Activated naive CD4-positive, alpha-beta T cell treated with anti-CD3 and anti-CD28 coated beads for 36 hours (primary cell): ENCODE data around the gene MYMX. TPM values are rescaled to one million over a fixed set of nuclear protein-coding genes. Genes with fewer than 3 reads are reported as not detected.

Experiments
- CTCF ChIA-PET: fragments of 350-600 bp; sonication (Branson Sonifier 250); formaldehyde crosslinking; loops from one replicate; lab custom pipeline; 2021; ENCODE audit warnings: antibody characterized with exemption; lab: Charles Lee
- DNase-seq: peaks from one replicate; pipeline ENCODE4 v3.0.0-alpha.2; 2020
- H3K27ac Mint-ChIP-seq: one replicate; pipeline ENCODE4 v1.8.0; 2021; ENCODE audit warnings: mild to moderate bottlenecking, mixed read lengths
- H3K27me3 Mint-ChIP-seq: one replicate; pipeline ENCODE4 v1.8.0; 2021; ENCODE audit warnings: low read depth, mixed read lengths
- H3K36me3 Mint-ChIP-seq: one replicate; pipeline ENCODE4 v1.8.0; 2021; ENCODE audit warnings: low read depth, mixed read lengths
- H3K4me1 Mint-ChIP-seq: one replicate; pipeline ENCODE4 v1.8.0; 2021; ENCODE audit warnings: low read depth, mixed read lengths
- H3K4me3 Mint-ChIP-seq: one replicate; pipeline ENCODE4 v1.8.0; 2021; ENCODE audit warnings: mild to moderate bottlenecking, moderate library complexity, mixed read lengths
- H3K9me3 Mint-ChIP-seq: one replicate; pipeline ENCODE4 v1.8.0; 2021; ENCODE audit warnings: mixed read lengths
- intact Hi-C: fragments of 100-400 bp; cut with micrococcal nuclease; formaldehyde crosslinking; loops from one replicate; pipeline ENCODE4 v1.15.1; 2023
- total RNA-seq, 2 experiments: library from RNA; stranded (reverse); gene quantifications; one replicate each; pipeline ENCODE4 v1.2.3, GENCODE V29; 2021

Gene MYMX
- total RNA-seq, 2 experiments from 2014 or later = not detected

GRCh38 chr6:44265007-44265721 is 48.4 kb downstream of the MYMX start, which contains the start of gene NFKBIE:
Gene NFKBIE (minus strand): TSS chr6:44265551. CDS start chr6:44265346, 205 bp downstream.
- H3K4me3 Mint-ChIP-seq = peak within 1 kb of the TSS; percentile 96
- H3K4me1 Mint-ChIP-seq = peaks cover 55% of the 10 kb centered on the region
- CTCF ChIA-PET = interaction anchor here (0.7 to 5.0 kb wide), 5 partner anchors 10 to 167 kb away, joined by 3 to 164 read pairs (median 4); partner anchors contain the start of gene HSP90AB1
- intact Hi-C loops = loop anchor here (1.0 kb wide), 9 partner anchors 8 to 492 kb away; partner anchors contain the start of genes AARS2, CDC5L and SLC35B2
- peaks cover 12% of the 10 kb centered on the region for H3K36me3 Mint-ChIP-seq
- H3K9me3 Mint-ChIP-seq = no peaks in the 10 kb centered on the region
- H3K27ac Mint-ChIP-seq = peak within 1 kb of the TSS; percentile 95
- peaks cover 17% of the 10 kb centered on the region for H3K27me3 Mint-ChIP-seq
- DNase-seq = peak; percentile 97

GRCh38 chr6:44265722-44266233 is 49.1 kb downstream of the MYMX start:
- intact Hi-C loops = loop anchor here (1.0 kb wide), 9 partner anchors 8 to 492 kb away; partner anchors contain the start of genes AARS2, CDC5L and SLC35B2
- Mint-ChIP-seq H3K4me1 (peaks cover 56% of the 10 kb centered on the region), H3K9me3 (no peaks in the 10 kb centered on the region), H3K27ac (peak overlapping the region; percentile 78), H3K36me3 (peaks cover 12% of the 10 kb centered on the region), H3K27me3 (peaks cover 18% of the 10 kb centered on the region), H3K4me3 (peak overlapping the region; percentile 96)
- no peak for DNase-seq
- CTCF ChIA-PET = interaction anchor here (4.4 to 5.0 kb wide), 3 partner anchors 39 to 70 kb away, joined by 41 to 164 read pairs (median 108); partner anchors contain the start of gene AARS2

GRCh38 chr6:44266347-44266746 is 49.6 kb downstream of the MYMX start:
- peaks cover 53% of the 10 kb centered on the region for H3K4me1 Mint-ChIP-seq
- peak overlapping the region; percentile 19 for H3K4me3 Mint-ChIP-seq
- H3K36me3 Mint-ChIP-seq = peaks cover 8% of the 10 kb centered on the region
- CTCF ChIA-PET = interaction anchor here (0.8 to 5.0 kb wide), 12 partner anchors 9 to 97 kb away, joined by 3 to 164 read pairs (median 14); partner anchors contain the start of genes AARS2 and SPATS1
- intact Hi-C loops = no loop called here
- peak; percentile 39 for DNase-seq
- peak overlapping the region; percentile 15 for H3K27ac Mint-ChIP-seq
- no peaks in the 10 kb centered on the region for H3K9me3 Mint-ChIP-seq
- H3K27me3 Mint-ChIP-seq = peaks cover 22% of the 10 kb centered on the region

DNA sequence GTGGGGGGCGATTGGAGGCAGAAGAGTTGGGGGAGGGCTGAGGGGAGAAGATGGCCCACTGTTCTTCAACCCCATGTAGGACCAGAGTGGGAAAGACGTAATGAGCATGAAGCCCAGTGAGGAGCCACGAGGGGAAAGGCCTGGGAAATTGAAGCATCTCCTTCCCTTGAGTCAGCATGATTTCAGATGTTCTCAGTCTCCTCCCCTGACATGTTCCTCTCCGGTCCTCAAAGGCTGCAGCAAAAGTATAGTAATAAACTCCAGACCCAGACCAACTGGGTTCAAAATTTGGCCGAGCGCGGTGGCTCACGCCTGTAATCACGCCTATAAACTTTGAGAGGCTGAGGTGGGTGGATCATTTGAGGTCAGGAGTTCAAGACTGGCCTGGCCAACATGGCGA is 50.5 kb downstream of the MYMX start:
- Mint-ChIP-seq H3K36me3 (peaks cover 8% of the 10 kb centered on the region), H3K4me3 (no peak overlapping the region), H3K27me3 (peaks cover 26% of the 10 kb centered on the region), H3K27ac (no peak overlapping the region), H3K4me1 (peaks cover 49% of the 10 kb centered on the region), H3K9me3 (no peaks in the 10 kb centered on the region)
- intact Hi-C loops = no loop called here
- CTCF ChIA-PET = interaction anchor here (1.5 to 5.0 kb wide), 17 partner anchors 9 to 188 kb away, joined by 3 to 164 read pairs (median 10); partner anchors contain the start of genes AARS2, HSP90AB1 and SPATS1
- DNase-seq = no peak

Other genes starting within 250 kb of the MYMX start
- gene MRPL14, start 89.5 kb upstream of the MYMX start, total RNA-seq = 10 to 100 TPM; 40.9 to 41.0 TPM
- 1 to 10 TPM; 7.8 to 8.3 TPM for gene TMEM63B, start 89.4 kb upstream of the MYMX start, total RNA-seq
- gene CAPN11, start 58.1 kb upstream of the MYMX start, total RNA-seq = not detected
- 10 to 100 TPM; 32.7 to 33.4 TPM for gene SLC29A1, start 6.7 kb downstream of the MYMX start, total RNA-seq
- gene HSP90AB1, start 30.2 kb downstream of the MYMX start, total RNA-seq = 1,000 to 10,000 TPM; 1,951 to 2,044 TPM
- gene SLC35B2, start 40.6 kb downstream of the MYMX start, total RNA-seq = 1 to 10 TPM; 7.2 to 7.3 TPM
- gene NFKBIE, start 48.6 kb downstream of the MYMX start, total RNA-seq = 1 to 10 TPM; 9.1 to 9.6 TPM
- not detected for gene TMEM151B, start 53.5 kb downstream of the MYMX start, total RNA-seq
- 10 to 100 TPM; 11.6 to 12.9 TPM for gene AARS2, start 96.4 kb downstream of the MYMX start, total RNA-seq
- not detected for gene SPATS1, start 125.7 kb downstream of the MYMX start, total RNA-seq
- gene CDC5L, start 170.8 kb downstream of the MYMX start, total RNA-seq = 10 to 100 TPM; 17.9 to 18.8 TPM